GM12874 (cell line): ENCODE measurements around the gene G6PC2.

ENCODE experiments used
- TF ChIP-seq, protein P1 (sequence below): IDR thresholded peaks from 2 replicates; pipeline ENCODE4 v1.5.1; 2011; ENCODE audit warnings: low read depth, mild to moderate bottlenecking, control low read depth, low read length, moderate library complexity; ENCODE audit not compliant: insufficient read depth

Gene G6PC2

DNA sequence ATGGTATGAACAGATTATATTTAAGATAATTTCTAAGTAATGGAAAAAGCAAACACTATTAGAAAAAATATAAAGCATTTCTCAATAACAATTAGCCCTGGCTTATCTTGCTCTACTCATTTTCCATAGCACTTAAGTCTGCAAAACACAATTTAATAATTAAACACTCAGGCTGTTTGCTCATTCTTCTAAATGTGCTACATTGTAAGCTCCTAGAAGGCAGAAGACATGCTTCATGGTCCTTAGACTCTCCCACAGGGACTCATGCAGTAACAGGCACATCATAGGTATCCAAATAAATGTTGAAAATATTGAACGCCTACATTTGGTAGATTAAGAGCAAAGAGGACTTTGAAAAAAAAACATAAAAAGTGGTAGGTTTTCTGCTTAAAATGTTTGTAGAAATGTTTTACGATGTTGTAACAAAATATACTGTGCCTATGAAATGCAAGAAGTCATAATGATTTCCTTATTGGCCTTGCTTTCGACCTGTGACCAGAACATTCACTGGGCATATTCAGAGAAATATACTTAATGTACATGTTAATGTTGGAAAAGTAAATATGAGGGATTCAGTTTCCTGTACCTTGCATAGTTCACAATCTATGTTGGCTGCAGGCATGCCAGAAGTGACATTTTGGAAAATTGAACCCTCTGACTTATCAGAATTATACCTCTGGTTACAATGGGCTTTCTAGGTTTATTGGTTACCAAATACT, 27.2 kb downstream of the G6PC2 start:
- TF ChIP-seq, protein P1, sequence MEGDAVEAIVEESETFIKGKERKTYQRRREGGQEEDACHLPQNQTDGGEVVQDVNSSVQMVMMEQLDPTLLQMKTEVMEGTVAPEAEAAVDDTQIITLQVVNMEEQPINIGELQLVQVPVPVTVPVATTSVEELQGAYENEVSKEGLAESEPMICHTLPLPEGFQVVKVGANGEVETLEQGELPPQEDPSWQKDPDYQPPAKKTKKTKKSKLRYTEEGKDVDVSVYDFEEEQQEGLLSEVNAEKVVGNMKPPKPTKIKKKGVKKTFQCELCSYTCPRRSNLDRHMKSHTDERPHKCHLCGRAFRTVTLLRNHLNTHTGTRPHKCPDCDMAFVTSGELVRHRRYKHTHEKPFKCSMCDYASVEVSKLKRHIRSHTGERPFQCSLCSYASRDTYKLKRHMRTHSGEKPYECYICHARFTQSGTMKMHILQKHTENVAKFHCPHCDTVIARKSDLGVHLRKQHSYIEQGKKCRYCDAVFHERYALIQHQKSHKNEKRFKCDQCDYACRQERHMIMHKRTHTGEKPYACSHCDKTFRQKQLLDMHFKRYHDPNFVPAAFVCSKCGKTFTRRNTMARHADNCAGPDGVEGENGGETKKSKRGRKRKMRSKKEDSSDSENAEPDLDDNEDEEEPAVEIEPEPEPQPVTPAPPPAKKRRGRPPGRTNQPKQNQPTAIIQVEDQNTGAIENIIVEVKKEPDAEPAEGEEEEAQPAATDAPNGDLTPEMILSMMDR = no peak

GRCh38 chr2:168929031-168929430, 27.9 kb downstream of the G6PC2 start:
- TF ChIP-seq, protein P1 = no peak

DNA sequence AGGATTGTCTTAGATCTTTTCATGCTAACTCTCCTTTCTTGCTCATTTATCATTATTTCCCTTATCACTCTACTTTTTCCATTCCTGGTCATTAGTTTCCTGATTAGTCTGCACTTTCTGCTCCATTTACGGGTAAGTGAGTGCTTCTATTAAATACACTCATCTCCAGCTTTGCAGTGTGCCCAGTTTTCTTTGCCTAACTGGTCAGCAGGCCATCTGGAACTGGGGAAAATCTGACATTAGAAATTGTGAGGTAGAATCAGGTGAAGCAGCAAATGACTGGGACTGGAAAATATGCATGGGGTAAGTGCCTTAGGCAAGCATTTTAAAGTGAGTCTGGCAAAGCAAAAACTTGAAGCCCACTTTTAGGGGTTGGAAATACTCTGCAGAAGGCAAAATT, 29.2 kb downstream of the G6PC2 start:
- TF ChIP-seq, protein P1 = no peak

GRCh38 chr2:168934826-168935225, 33.7 kb downstream of the G6PC2 start:
- TF ChIP-seq, protein P1 = no peak

- TF ChIP-seq, protein P1 = no peak
Measured at GRCh38 chr2:168935810-168936581, 34.9 kb downstream of the G6PC2 start.

- TF ChIP-seq, protein P1 = no peak
Measured at GRCh38 chr2:168939061-168939460, 38.0 kb downstream of the G6PC2 start.

GRCh38 chr2:168939918-168940317, 38.8 kb downstream of the G6PC2 start:
- TF ChIP-seq, protein P1 = no peak
